HEK293T (cell line): ENCODE data around the gene UTP18.

ENCODE experiments used
- CTCF ChIA-PET: fragments of 350-600 bp; formaldehyde crosslinking; extraction: SDS; loops from one replicate; lab custom pipeline; 2021; ENCODE audit warnings: antibody characterized with exemption, inconsistent platforms; lab: Yijun Ruan, JAX
- POLR2A ChIA-PET: fragments of 350-600 bp; formaldehyde crosslinking; extraction: SDS; loops from one replicate; lab custom pipeline; 2020; ENCODE audit warnings: antibody characterized with exemption, inconsistent platforms; lab: Yijun Ruan, JAX
- DNase-seq: peaks from one replicate; pipeline ENCODE4 v3.0.0; 2012; ENCODE audit warnings: mixed read lengths; ENCODE audit errors: extremely low spot score
- ARNT ChIP-seq: fragments of 450-650 bp; IDR thresholded peaks from 2 replicates; pipeline ENCODE4 v1.6.1; 2017; ENCODE audit warnings: mild to moderate bottlenecking
- BHLHE40 ChIP-seq: fragments of 450-650 bp; IDR thresholded peaks from 2 replicates; pipeline ENCODE4 v1.6.1; 2016; ENCODE audit warnings: mild to moderate bottlenecking, moderate library complexity, borderline replicate concordance
- CTBP1 ChIP-seq: fragments of 450-650 bp; IDR thresholded peaks from 2 replicates; pipeline ENCODE4 v1.6.1; 2016; ENCODE audit warnings: borderline replicate concordance
- ELF4 ChIP-seq: fragments of 450-650 bp; IDR thresholded peaks from 2 replicates; pipeline ENCODE4 v1.6.1; 2017; ENCODE audit warnings: antibody characterized with exemption
- FOXA1 ChIP-seq: fragments of 450-650 bp; IDR thresholded peaks from 2 replicates; pipeline ENCODE4 v1.6.1; 2016; ENCODE audit warnings: mild to moderate bottlenecking
- FOXK2 ChIP-seq: fragments of 450-650 bp; IDR thresholded peaks from 2 replicates; pipeline ENCODE4 v1.6.1; 2016; ENCODE audit warnings: mild to moderate bottlenecking
- FOXM1 ChIP-seq: fragments of 450-650 bp; IDR thresholded peaks from 2 replicates; pipeline ENCODE4 v1.6.1; 2017; ENCODE audit warnings: mild to moderate bottlenecking, borderline replicate concordance
- HDGF ChIP-seq: fragments of 450-650 bp; IDR thresholded peaks from 2 replicates; pipeline ENCODE4 v1.6.1; 2017; ENCODE audit warnings: antibody characterized with exemption, borderline replicate concordance
- L3MBTL2 ChIP-seq: fragments of 450-650 bp; conservative IDR thresholded peaks from 2 replicates; pipeline ENCODE4 v1.6.1; 2016; ENCODE audit warnings: mild to moderate bottlenecking
- LEF1 ChIP-seq: fragments of 450-650 bp; IDR thresholded peaks from 2 replicates; pipeline ENCODE4 v1.6.1; 2017; ENCODE audit warnings: mild to moderate bottlenecking, borderline replicate concordance
- NFRKB ChIP-seq: fragments of 450-650 bp; IDR thresholded peaks from 2 replicates; pipeline ENCODE4 v1.6.1; 2016; ENCODE audit warnings: mild to moderate bottlenecking, moderate library complexity
- SP1 ChIP-seq: fragments of 450-650 bp; IDR thresholded peaks from 2 replicates; pipeline ENCODE4 v1.6.1; 2017
- SUZ12 ChIP-seq: fragments of 450-650 bp; IDR thresholded peaks from 2 replicates; pipeline ENCODE4 v1.6.1; 2016; ENCODE audit warnings: mild to moderate bottlenecking
- TARDBP ChIP-seq: fragments of 450-650 bp; IDR thresholded peaks from 2 replicates; pipeline ENCODE4 v1.6.1; 2016
- ZNF384 ChIP-seq: fragments of 450-650 bp; IDR thresholded peaks from 2 replicates; pipeline ENCODE4 v1.6.1; 2016
- TF ChIP-seq, protein P1 (sequence below): fragments of 450-650 bp; IDR thresholded peaks from 2 replicates; pipeline ENCODE4 v1.6.1; 2016

The UTP18 gene

DNA sequence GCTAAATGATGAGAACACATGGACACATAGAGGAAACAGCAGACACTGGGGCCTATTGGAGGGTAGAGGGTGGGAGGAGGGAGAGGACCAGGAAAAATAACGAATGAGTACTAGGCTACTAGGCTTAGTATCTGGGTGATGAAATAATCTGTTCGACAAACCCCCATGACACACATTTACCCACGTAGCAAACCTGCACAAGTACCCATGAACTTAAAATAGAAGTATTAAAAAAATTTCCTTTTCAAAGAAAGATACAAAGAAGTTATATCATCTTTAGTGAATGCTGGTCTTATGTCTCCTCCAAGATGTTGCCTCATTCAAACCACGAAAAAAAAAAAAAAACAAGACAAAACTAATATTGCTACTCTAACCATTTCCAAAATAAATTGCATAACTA, 32.2 kb upstream of the UTP18 start:
- POLR2A ChIA-PET, result no interaction called here
- TF ChIP-seq ZNF384 (no peak), FOXK2 (no peak), CTBP1 (no peak), BHLHE40 (no peak), LEF1 (no peak), FOXM1 (no peak), NFRKB (no peak), ELF4 (no peak), HDGF (no peak), SP1 (no peak), ARNT (no peak), L3MBTL2 (no peak)
- TF ChIP-seq, protein P1, sequence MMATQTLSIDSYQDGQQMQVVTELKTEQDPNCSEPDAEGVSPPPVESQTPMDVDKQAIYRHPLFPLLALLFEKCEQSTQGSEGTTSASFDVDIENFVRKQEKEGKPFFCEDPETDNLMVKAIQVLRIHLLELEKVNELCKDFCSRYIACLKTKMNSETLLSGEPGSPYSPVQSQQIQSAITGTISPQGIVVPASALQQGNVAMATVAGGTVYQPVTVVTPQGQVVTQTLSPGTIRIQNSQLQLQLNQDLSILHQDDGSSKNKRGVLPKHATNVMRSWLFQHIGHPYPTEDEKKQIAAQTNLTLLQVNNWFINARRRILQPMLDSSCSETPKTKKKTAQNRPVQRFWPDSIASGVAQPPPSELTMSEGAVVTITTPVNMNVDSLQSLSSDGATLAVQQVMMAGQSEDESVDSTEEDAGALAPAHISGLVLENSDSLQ, result no peak
- no peak for DNase-seq
- CTCF ChIA-PET, result no interaction called here

DNA sequence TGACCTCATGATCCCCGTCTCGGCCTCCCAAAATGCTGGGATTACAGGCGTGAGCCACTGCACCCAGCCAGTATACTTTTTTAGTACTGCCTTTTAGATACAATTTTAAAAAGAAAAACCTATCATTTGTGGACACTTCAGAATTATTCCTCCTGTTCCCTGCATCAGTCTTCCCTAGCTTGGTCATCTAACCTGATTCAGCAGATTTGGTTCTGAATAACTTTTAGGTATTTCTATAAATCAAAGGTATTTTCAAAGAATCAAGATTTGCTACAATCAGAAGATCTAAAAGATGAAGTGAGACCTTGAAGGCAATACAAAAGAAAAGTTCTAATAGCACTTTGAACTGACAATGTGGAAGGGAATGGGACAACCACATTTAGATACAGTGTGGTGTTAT, 30.5 kb upstream of the UTP18 start:
- ChIA-PET POLR2A (interaction anchor here (1.0 kb wide), 1 partner anchor 9 kb away, joined by 3 read pairs; no protein-coding TSS in a partner anchor), CTCF (interaction anchor here (0.6 kb wide), 1 partner anchor 1474 kb away, joined by 5 read pairs; no protein-coding TSS in a partner anchor)
- TF ChIP-seq TARDBP (no peak), FOXK2 (no peak)

DNA sequence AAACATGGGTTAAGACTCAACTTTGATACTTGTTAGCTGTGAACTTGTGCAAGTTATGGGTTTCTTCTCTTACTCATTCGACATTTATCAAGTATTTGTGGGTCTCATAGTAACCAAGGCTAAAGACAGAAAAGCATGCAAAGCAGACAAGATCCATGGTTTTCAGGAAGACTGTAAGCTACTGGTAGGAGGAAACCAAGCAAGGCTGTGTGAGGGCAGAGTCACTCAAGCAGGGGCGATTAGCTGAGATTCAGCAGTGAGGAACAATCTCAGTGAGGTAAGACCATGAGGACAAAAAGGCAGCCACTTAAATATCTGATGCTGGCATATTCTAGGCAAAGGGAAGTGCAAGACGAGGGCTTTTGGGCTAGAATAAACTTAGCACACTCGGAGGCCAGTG, 30.0 kb upstream of the UTP18 start:
- TF ChIP-seq ARNT (no peak), FOXK2 (no peak), FOXM1 (no peak), HDGF (no peak), CTBP1 (no peak), TARDBP (no peak)
- TF ChIP-seq, protein P1, result no peak
- DNase-seq, result no peak
- ChIA-PET POLR2A (interaction anchor here (1.0 kb wide), 1 partner anchor 9 kb away, joined by 3 read pairs; no protein-coding TSS in a partner anchor), CTCF (no interaction called here)

More for the DNA sequence above, 30.5 kb upstream of the UTP18 start:
- DNase-seq, result no peak

DNA sequence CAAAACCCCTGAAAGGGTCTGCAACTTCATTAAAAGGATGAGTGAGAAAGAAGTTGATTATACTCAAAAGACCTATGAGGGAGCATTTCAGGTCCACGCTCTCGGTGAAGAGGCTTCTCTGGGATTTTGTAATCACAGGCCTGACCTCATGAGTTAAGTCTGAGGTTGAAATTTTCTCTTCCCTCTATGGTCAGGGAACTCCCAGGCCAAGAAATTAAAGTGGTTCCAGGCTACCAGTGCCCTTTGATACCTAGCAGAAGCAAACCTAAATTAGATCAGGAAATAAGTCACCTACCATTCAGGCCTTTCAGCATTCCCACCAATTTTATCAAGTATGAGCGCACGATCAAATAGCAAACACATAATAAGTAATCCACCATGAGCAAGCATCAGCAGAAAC, 28.3 kb upstream of the UTP18 start:
- no peak for DNase-seq
- TF ChIP-seq, protein P1, result no peak
- no peak for TF ChIP-seq L3MBTL2
- no peak for TF ChIP-seq NFRKB
- TF ChIP-seq BHLHE40, result no peak
- TF ChIP-seq HDGF, result no peak
- TF ChIP-seq SP1, result no peak
- TF ChIP-seq FOXK2, result no peak
- no peak for TF ChIP-seq ELF4
- no peak for TF ChIP-seq LEF1
- no peak for TF ChIP-seq SUZ12
- no peak for TF ChIP-seq CTBP1
- CTCF ChIA-PET, result no interaction called here
- POLR2A ChIA-PET, result no interaction called here

DNA sequence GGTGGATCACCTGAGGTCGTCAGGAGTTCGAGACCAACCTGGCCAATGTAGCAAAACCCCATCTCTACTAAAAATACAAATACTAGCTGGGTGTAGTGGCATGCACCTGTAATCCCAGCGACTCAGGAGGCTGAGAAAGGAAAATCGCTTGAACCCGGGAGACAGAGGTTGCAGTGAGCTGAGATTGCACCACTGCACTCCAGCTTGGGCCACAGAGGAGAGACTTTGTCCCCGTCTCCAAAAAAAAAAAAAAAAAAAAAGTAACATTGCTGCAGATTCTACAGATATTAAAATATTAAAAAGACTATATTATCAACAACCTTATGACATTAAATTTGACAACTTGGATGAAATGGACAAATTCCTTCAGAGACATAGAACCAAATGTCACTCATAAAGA, 26.2 kb upstream of the UTP18 start:
- POLR2A ChIA-PET, result no interaction called here
- no peak for DNase-seq
- CTCF ChIA-PET, result no interaction called here
- TF ChIP-seq LEF1, result no peak
- TF ChIP-seq FOXK2, result no peak
- TF ChIP-seq FOXA1, result no peak
- no peak for TF ChIP-seq TARDBP
- no peak for TF ChIP-seq SP1
- TF ChIP-seq BHLHE40, result no peak
- TF ChIP-seq ZNF384, result no peak
- no peak for TF ChIP-seq L3MBTL2
- TF ChIP-seq CTBP1, result no peak
- no peak for TF ChIP-seq SUZ12
- no peak for TF ChIP-seq ELF4
- no peak for TF ChIP-seq NFRKB
- no peak for TF ChIP-seq HDGF
- TF ChIP-seq ARNT, result no peak
- TF ChIP-seq FOXM1, result no peak

DNA sequence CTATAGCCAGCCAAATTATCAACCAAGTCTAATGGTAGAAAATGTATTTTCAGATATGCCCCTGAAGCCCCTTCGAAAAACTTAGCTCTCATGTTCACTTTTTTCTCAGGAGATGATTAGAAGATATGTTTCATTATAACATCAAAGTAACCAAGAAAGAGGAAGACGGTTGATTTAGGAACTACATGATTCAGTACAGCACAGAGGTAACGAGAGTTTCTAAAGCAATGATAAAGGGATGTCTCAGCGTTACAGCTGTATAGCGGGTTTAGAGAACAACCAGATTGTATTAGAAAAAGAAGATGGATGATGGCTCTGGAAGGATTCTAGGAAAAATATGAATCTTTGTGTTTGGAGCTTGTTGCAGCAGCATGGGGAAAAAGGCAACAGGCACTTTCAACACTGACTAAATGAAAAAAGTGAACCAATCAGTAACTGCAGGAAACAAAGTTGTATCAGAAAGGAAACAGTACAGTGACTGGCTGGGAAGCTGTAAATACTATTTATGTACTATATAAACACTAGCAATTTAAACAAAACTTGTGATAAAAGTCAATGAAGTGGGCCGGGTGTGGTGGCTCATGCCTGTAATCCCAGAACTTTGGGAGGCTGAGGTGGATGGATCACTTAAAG, 22.0 kb upstream of the UTP18 start:
- CTCF ChIA-PET, result interaction anchor here (0.7 kb wide), 1 partner anchor 97 kb away, joined by 3 read pairs; no protein-coding TSS in a partner anchor
- no peak for DNase-seq
- TF ChIP-seq, protein P1, result no peak
- TF ChIP-seq FOXK2 (no peak), BHLHE40 (no peak), ARNT (no peak), LEF1 (no peak), ELF4 (no peak), FOXA1 (no peak), L3MBTL2 (no peak), NFRKB (no peak), CTBP1 (no peak), SP1 (no peak), SUZ12 (no peak), HDGF (no peak), FOXM1 (no peak), ZNF384 (no peak)
- POLR2A ChIA-PET, result no interaction called here
